Measurements from ENCODE around the gene LRIF1.

DNA sequence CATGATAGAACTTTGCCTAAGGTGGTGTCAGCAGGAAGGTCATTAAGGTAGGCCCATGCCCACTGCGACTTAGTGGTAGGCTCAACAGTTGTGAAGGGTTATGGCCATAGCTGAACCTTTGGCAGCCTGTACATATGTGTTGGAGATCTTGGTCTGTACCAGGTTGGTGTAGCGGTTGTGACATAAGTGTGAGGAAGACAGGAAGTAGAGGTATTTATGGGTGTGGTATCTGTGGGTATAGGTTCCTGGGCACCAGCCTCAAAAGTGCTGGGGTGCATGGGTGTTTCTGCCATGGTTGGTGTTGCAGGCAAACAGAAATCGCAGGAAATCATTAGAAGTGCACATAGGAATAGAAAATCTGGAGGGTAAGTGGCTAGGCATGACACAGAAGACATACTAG lies 18.6 kb upstream of the LRIF1 start:
- TF ChIP-seq, protein P1, sequence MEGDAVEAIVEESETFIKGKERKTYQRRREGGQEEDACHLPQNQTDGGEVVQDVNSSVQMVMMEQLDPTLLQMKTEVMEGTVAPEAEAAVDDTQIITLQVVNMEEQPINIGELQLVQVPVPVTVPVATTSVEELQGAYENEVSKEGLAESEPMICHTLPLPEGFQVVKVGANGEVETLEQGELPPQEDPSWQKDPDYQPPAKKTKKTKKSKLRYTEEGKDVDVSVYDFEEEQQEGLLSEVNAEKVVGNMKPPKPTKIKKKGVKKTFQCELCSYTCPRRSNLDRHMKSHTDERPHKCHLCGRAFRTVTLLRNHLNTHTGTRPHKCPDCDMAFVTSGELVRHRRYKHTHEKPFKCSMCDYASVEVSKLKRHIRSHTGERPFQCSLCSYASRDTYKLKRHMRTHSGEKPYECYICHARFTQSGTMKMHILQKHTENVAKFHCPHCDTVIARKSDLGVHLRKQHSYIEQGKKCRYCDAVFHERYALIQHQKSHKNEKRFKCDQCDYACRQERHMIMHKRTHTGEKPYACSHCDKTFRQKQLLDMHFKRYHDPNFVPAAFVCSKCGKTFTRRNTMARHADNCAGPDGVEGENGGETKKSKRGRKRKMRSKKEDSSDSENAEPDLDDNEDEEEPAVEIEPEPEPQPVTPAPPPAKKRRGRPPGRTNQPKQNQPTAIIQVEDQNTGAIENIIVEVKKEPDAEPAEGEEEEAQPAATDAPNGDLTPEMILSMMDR (IDR thresholded peaks at IDR 0.05) = no peak
- no peak for TF ChIP-seq POLR2A (IDR thresholded peaks at IDR 0.05)
